Glomerular visceral epithelial cell (primary cell): Measurements from ENCODE around the gene UBA52.

Experiments used
- DNase-seq: peaks from one replicate; pipeline ENCODE4 v3.0.0-alpha.2; 2016; ENCODE audit errors: extremely low spot score

The UBA52 gene

GRCh38 chr19:18608102-18608804 lies 36.6 kb downstream of the UBA52 start:
- no peak for DNase-seq

GRCh38 chr19:18608805-18609716 lies 37.4 kb downstream of the UBA52 start:
- no peak for DNase-seq

GRCh38 chr19:18609717-18610051 lies 38.0 kb downstream of the UBA52 start:
- no peak for DNase-seq

- DNase-seq: peak; percentile 19
These were observed 38.5 kb downstream of the UBA52 start for GRCh38 chr19:18610245-18610555.

GRCh38 chr19:18610556-18611326 lies 39.1 kb downstream of the UBA52 start:
- no peak for DNase-seq

- DNase-seq: no peak
These were observed 39.8 kb downstream of the UBA52 start for GRCh38 chr19:18611327-18612050.

- DNase-seq: no peak
These were observed 40.6 kb downstream of the UBA52 start for GRCh38 chr19:18612051-18612771.

GRCh38 chr19:18612772-18613588 lies 41.3 kb downstream of the UBA52 start, which contains the start of gene TMEM59L:
TMEM59L (plus strand) TSS chr19:18612870; CDS start chr19:18612959, 89 bp downstream.
- no peak for DNase-seq

GRCh38 chr19:18613589-18614234 lies 42.1 kb downstream of the UBA52 start:
- no peak for DNase-seq

GRCh38 chr19:18616023-18616422 lies 44.4 kb downstream of the UBA52 start:
- DNase-seq: no peak

- no peak for DNase-seq
These were observed 45.9 kb downstream of the UBA52 start for GRCh38 chr19:18617562-18617961.

- DNase-seq: no peak
These were observed 46.6 kb downstream of the UBA52 start for GRCh38 chr19:18618236-18618635.

- no peak for DNase-seq
These were observed 48.7 kb downstream of the UBA52 start for GRCh38 chr19:18620311-18620710.

GRCh38 chr19:18620902-18621301 lies 49.2 kb downstream of the UBA52 start:
- DNase-seq: no peak

- DNase-seq: no peak
These were observed 55.2 kb downstream of the UBA52 start for GRCh38 chr19:18626906-18627305.
